H1 (cell line): Measurements from ENCODE around the gene FAM174B. TPM values are rescaled to one million over a fixed set of nuclear protein-coding genes. Genes with fewer than 3 reads are reported as not detected.
A peak's percentile ranks its signal among the peaks of the same experiment; 100 is the strongest.

ENCODE experiments used
- CTCF ChIA-PET: fragments of 300-600 bp; sonication (Branson Sonifier 250); formaldehyde crosslinking; loops from one replicate; lab custom pipeline; 2021; ENCODE audit not compliant: partially characterized antibody; lab: Charles Lee
- POLR2A ChIA-PET: fragments of 300-600 bp; sonication (Branson Sonifier 250); formaldehyde crosslinking; loops from one replicate; lab custom pipeline; 2021; ENCODE audit warnings: inconsistent platforms; ENCODE audit not compliant: partially characterized antibody; lab: Charles Lee
- DNase-seq, 2 experiments: peaks; one replicate each; pipeline versions ENCODE4 v3.0.0 to v3.0.0-alpha.2; 2010 to 2022; ENCODE audit warnings: low spot score in 2 of 2, low read depth in 1 of 2, mixed read lengths in 1 of 2
- FAIRE-seq: peaks from 2 replicates; lab custom pipeline; 2011; peaks lifted over from hg19 to GRCh38; lab: Jason Lieb, UNC
- H2AFZ ChIP-seq: 2 replicates; pipeline ENCODE4 v1.8.1; 2012; ENCODE audit warnings: low read length, inconsistent platforms
- H2AK5ac ChIP-seq: 2 replicates; pipeline ENCODE4 v1.6.1; 2013; ENCODE audit warnings: low read depth, low read length
- H2BK120ac ChIP-seq: replicated peaks from 2 replicates; pipeline ENCODE3; 2013; ENCODE audit warnings: low read depth, low read length, inconsistent platforms
- H2BK12ac ChIP-seq: 2 replicates; pipeline ENCODE4 v1.6.1; 2013; ENCODE audit warnings: low read depth, low read length
- H2BK15ac ChIP-seq: 2 replicates; pipeline ENCODE4 v1.6.1; 2013; ENCODE audit warnings: low read length
- H2BK20ac ChIP-seq: 2 replicates; pipeline ENCODE4 v1.6.1; 2013; ENCODE audit warnings: low read length
- H2BK5ac ChIP-seq: 2 replicates; pipeline ENCODE4 v1.6.1; 2013; ENCODE audit warnings: low read depth, low read length
- H3K14ac ChIP-seq: 2 replicates; pipeline ENCODE4 v1.6.1; 2013; ENCODE audit warnings: inconsistent platforms; ENCODE audit not compliant: insufficient read length
- H3K18ac ChIP-seq: 2 replicates; pipeline ENCODE4 v1.6.1; 2013; ENCODE audit warnings: low read length; ENCODE audit errors: extremely low read depth
- H3K23ac ChIP-seq: 2 replicates; pipeline ENCODE4 v1.6.1; 2013; ENCODE audit warnings: inconsistent platforms; ENCODE audit not compliant: insufficient read length
- H3K23me2 ChIP-seq: 2 replicates; pipeline ENCODE4 v1.6.1; 2013; ENCODE audit warnings: low read depth, low read length
- H3K27ac ChIP-seq: 2 replicates; pipeline ENCODE4 v1.6.1; 2011; ENCODE audit warnings: low read depth, low read length, inconsistent platforms
- H3K27me3 ChIP-seq, 4 experiments: replicated peaks in 1 of 4; 1 replicate in 1 of 4; 2 replicates in 3 of 4; pipeline versions ENCODE4 v1.6.1 to v1.8.1; 2011 to 2013; ENCODE audit warnings: low read length in 3 of 4, mild to moderate bottlenecking in 3 of 4, inconsistent platforms in 2 of 4, mixed read lengths in 2 of 4, moderate library complexity in 1 of 4; ENCODE audit not compliant: control insufficient read depth in 3 of 4, insufficient read depth in 3 of 4; ENCODE audit errors: extremely low read depth in 1 of 4
- H3K36me3 ChIP-seq, 4 experiments: 2 replicates each; pipeline versions ENCODE4 v1.6.1 to v1.8.1; 2011 to 2013; ENCODE audit warnings: mild to moderate bottlenecking in 4 of 4, low read length in 3 of 4, moderate library complexity in 2 of 4, control low read depth in 1 of 4, inconsistent platforms in 1 of 4; ENCODE audit not compliant: insufficient read depth in 4 of 4, control insufficient read depth in 2 of 4
- H3K4ac ChIP-seq: replicated peaks from 2 replicates; pipeline ENCODE3; 2013; ENCODE audit warnings: low read length, low read depth, mixed read lengths, inconsistent platforms; ENCODE audit not compliant: insufficient read length
- H3K4me1 ChIP-seq, 4 experiments: replicated peaks in 1 of 4; 1 replicate in 1 of 4; 2 replicates in 3 of 4; pipeline versions ENCODE4 v1.6.1 to v1.8.1; 2011 to 2013; ENCODE audit warnings: low read length in 3 of 4, inconsistent platforms in 2 of 4, mixed read lengths in 1 of 4; ENCODE audit not compliant: insufficient read depth in 4 of 4, control insufficient read depth in 3 of 4
- H3K4me2 ChIP-seq, 2 experiments: 2 replicates each; pipeline versions ENCODE4 v1.6.1 to v1.8.1; 2011 to 2013; ENCODE audit warnings: low read depth in 2 of 2, low read length in 2 of 2, control low read depth in 1 of 2, inconsistent platforms in 1 of 2, mild to moderate bottlenecking in 1 of 2; ENCODE audit not compliant: insufficient read depth in 1 of 2
- H3K4me3 ChIP-seq, 4 experiments: fragments of 200-600, 300-600 bp in 1 of 4; sonication (generic), shearing (Covaris generic), sonication (Bioruptor Twin) in 1 of 4; 2 replicates each; pipeline versions ENCODE4 v1.5.1 to v1.8.1; 2011 to 2016; ENCODE audit warnings: low read length in 4 of 4, low read depth in 3 of 4, control low read depth in 2 of 4, inconsistent platforms in 2 of 4, mild to moderate bottlenecking in 2 of 4, mixed read lengths in 1 of 4, moderate library complexity in 1 of 4; ENCODE audit not compliant: insufficient read depth in 2 of 4; ENCODE audit errors: extremely low read depth in 1 of 4
- H3K56ac ChIP-seq: replicated peaks from 2 replicates; pipeline ENCODE3; 2013; ENCODE audit warnings: low read depth, mild to moderate bottlenecking, mixed read lengths, low read length, inconsistent platforms; ENCODE audit not compliant: insufficient read length
- H3K79me1 ChIP-seq: 2 replicates; pipeline ENCODE4 v1.6.1; 2013; ENCODE audit warnings: low read depth, low read length, control low read depth
- H3K79me2 ChIP-seq, 2 experiments: 2 replicates each; pipeline versions ENCODE4 v1.6.1 to v1.8.1; 2012 to 2013; ENCODE audit warnings: low read length in 2 of 2, mild to moderate bottlenecking in 2 of 2, inconsistent platforms in 1 of 2; ENCODE audit not compliant: insufficient read depth in 2 of 2, control insufficient read depth in 1 of 2
- H3K9ac ChIP-seq, 4 experiments: replicated peaks in 1 of 4; 1 replicate in 1 of 4; 2 replicates in 3 of 4; pipeline versions ENCODE4 v1.6.1 to v1.8.1; 2011 to 2013; ENCODE audit warnings: low read depth in 3 of 4, low read length in 3 of 4, control low read depth in 2 of 4, mild to moderate bottlenecking in 2 of 4, moderate library complexity in 2 of 4, inconsistent platforms in 1 of 4; ENCODE audit errors: extremely low read depth in 1 of 4
- H3K9me3 ChIP-seq, 2 experiments: 2 replicates each; pipeline versions ENCODE4 v1.6.1 to v1.8.1; 2012 to 2013; ENCODE audit warnings: mild to moderate bottlenecking in 2 of 2, moderate library complexity in 2 of 2, control low read depth in 1 of 2, inconsistent platforms in 1 of 2, low read depth in 1 of 2, low read length in 1 of 2, mixed read lengths in 1 of 2; ENCODE audit not compliant: insufficient read depth in 2 of 2
- H4K20me1 ChIP-seq, 2 experiments: replicated peaks in 1 of 2; 2 replicates each; pipeline versions ENCODE3 to v1.8.1; 2011 to 2013; ENCODE audit warnings: inconsistent platforms in 2 of 2, low read length in 2 of 2, mild to moderate bottlenecking in 1 of 2; ENCODE audit not compliant: insufficient read depth in 2 of 2, control insufficient read depth in 1 of 2
- H4K5ac ChIP-seq: 2 replicates; pipeline ENCODE4 v1.6.1; 2013; ENCODE audit warnings: low read length, low read depth, mixed read lengths, inconsistent platforms; ENCODE audit not compliant: insufficient read length
- H4K8ac ChIP-seq: 2 replicates; pipeline ENCODE4 v1.8.0; 2013; ENCODE audit warnings: mild to moderate bottlenecking, moderate library complexity, low read length, inconsistent platforms; ENCODE audit not compliant: insufficient read depth; ENCODE audit errors: extremely low read depth
- H4K91ac ChIP-seq: replicated peaks from 2 replicates; pipeline ENCODE3; 2013; ENCODE audit warnings: low read length, mixed read lengths, inconsistent platforms; ENCODE audit not compliant: insufficient read length
- RFX5 ChIP-seq: IDR thresholded peaks from 2 replicates; pipeline ENCODE4 v1.6.1; 2011; ENCODE audit warnings: low read depth, low read length, improper control_type of control experiment, borderline replicate concordance
- TAF1 ChIP-seq: IDR thresholded peaks from 2 replicates; pipeline ENCODE4 v1.6.1; 2011; ENCODE audit warnings: mild to moderate bottlenecking, low read depth, low read length
- TEAD4 ChIP-seq: IDR thresholded peaks from 2 replicates; pipeline ENCODE4 v1.6.1; 2012; ENCODE audit warnings: low read depth, low read length, inconsistent platforms, mixed read lengths
- WGBS, 2 experiments: shearing (Covaris generic) in 1 of 2; methylation state at CpG; one replicate each; pipeline versions ENCODE4 v1.1.6 to v1.1.7; 2013 to 2015; ENCODE audit warnings: low lambda C conversion rate in 2 of 2, mixed read lengths in 2 of 2, inconsistent platforms in 1 of 2, low coverage in 1 of 2, missing lambda C conversion rate in 1 of 2; ENCODE audit not compliant: insufficient replicate concordance in 2 of 2, insufficient coverage in 1 of 2, insufficient read length in 1 of 2; ENCODE audit errors: extremely low coverage in 1 of 2, missing lambda C conversion rate in 1 of 2; 5-methylcytosine and 5-hydroxymethylcytosine counted together
- polyA plus RNA-seq, 7 experiments: library from polyadenylated mRNA; depleted of rRNA in 3 of 7; stranded (reverse) in 5 of 7; unstranded in 2 of 7; fragments of >200 nt in 5 of 7; fragments of 200-250 nt in 2 of 7; gene quantifications; 1 replicate in 5 of 7; 2 replicates in 1 of 7; 4 replicates in 1 of 7; pipeline versions ENCODE4 v1.2.1 to v1.2.3, GENCODE V29; 2011 to 2013; ENCODE audit warnings: missing spikeins in 2 of 7, mixed read lengths in 2 of 7
- total RNA-seq: library from RNA; stranded (reverse); fragmentation: NEBNext Ultra II Directional; extraction: Animal tissue kit (Norgen Biotek cat#: 25700); gene quantifications from 2 replicates; pipeline ENCODE4 v1.2.1, GENCODE V29; 2021

Gene FAM174B
- total and polyA plus RNA-seq, 2 of the 8 experiments (the other 6 are each of a cell fraction or from before 2014, with no cell fraction given) = 9.3 to 35.2 TPM

DNA sequence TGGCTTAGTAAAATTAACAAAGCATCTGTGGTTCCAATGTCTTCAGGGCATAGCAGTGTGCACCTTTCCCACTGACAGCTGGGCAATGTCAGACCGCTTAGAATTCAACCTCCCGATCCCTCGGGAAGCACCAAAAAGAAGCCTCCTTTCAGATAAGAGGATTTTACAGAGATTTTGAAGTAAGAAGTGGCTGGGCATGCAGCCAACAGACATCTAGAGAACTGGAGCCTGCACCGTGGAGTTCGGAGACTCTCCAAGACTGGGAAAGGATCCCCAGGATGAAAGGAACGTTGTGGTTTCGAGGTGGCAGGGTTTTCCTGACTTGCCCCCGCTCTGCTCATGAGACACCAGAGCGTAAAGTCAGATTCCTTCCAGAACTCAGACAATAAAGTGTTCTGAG lies 5.3 kb downstream of the FAM174B start:
- no peak for FAIRE-seq
- CTCF ChIA-PET = interaction anchor here (0.7 kb wide), 1 partner anchor 51 kb away, joined by 3 read pairs; no protein-coding TSS in a partner anchor

More for the DNA sequence above, 5.3 kb downstream of the FAM174B start:
- H3K14ac ChIP-seq = no peak overlapping the region
- no peaks in the 10 kb centered on the region for H3K27me3 ChIP-seq
- H3K4ac ChIP-seq = no peak overlapping the region
- peaks cover 0 to 47% of the 10 kb centered on the region in 2 experiments; a peak in 3 of 4 replicates for H3K79me2 ChIP-seq
- no peak overlapping the region for H2AFZ ChIP-seq
- H2BK120ac ChIP-seq = peak overlapping the region; percentile 11
- H3K23ac ChIP-seq = no peak overlapping the region
- peak overlapping the region; percentile 29; the same call in 1 of the 2 replicates for H2BK12ac ChIP-seq
- H2BK5ac ChIP-seq = peak overlapping the region; percentile 13; the same call in 1 of the 2 replicates
- POLR2A ChIA-PET = interaction anchor here (1.6 kb wide), 1 partner anchor 64 kb away, joined by 3 read pairs; no protein-coding TSS in a partner anchor
- peaks cover 10 to 35% (median 26%) of the 10 kb centered on the region in 4 experiments for H3K4me1 ChIP-seq
- H3K18ac ChIP-seq = peak overlapping the region; percentile 49
- peaks cover 0 to 2% (median under 1%) of the 10 kb centered on the region in 4 experiments; a peak in 2 of 8 replicates for H3K36me3 ChIP-seq
- TF ChIP-seq TEAD4 (no peak), RFX5 (no peak), TAF1 (no peak)
- no peak overlapping the region for H3K9ac ChIP-seq
- H4K20me1 ChIP-seq = no peaks in the 10 kb centered on the region
- H2BK15ac ChIP-seq = peak overlapping the region; percentile 25; the same call in 1 of the 2 replicates
- H3K23me2 ChIP-seq = peaks cover 3% of the 10 kb centered on the region; the same call in 1 of the 2 replicates
- H4K91ac ChIP-seq = peak overlapping the region; percentile 72
- peak overlapping the region; percentile 32; the same call in 1 of the 2 replicates for H2AK5ac ChIP-seq
- H3K79me1 ChIP-seq = peaks cover 4% of the 10 kb centered on the region
- peak overlapping the region; percentile 88 for H2BK20ac ChIP-seq
- H3K27ac ChIP-seq = no peak overlapping the region
- no peak overlapping the region for H3K56ac ChIP-seq
- no peak overlapping the region for H3K4me2 ChIP-seq
- H4K5ac ChIP-seq = no peak overlapping the region
- peak in 1 of 2 experiments; percentile 22 for DNase-seq
- no peak overlapping the region for H4K8ac ChIP-seq
- H3K9me3 ChIP-seq = no peaks in the 10 kb centered on the region
- WGBS, 2 experiments = 92% methylated on average over 9 of the region's 9 CpGs; no CpG with 5 or more reads in 1 of the 2 experiments
- no peak overlapping the region for H3K4me3 ChIP-seq
